Immature natural killer cell (primary cell): Measurements from ENCODE around the gene C5orf47. TPM values are rescaled to one million over a fixed set of nuclear protein-coding genes. Genes with fewer than 3 reads are reported as not detected.

Source experiments
- DNase-seq, 3 donors: peaks; one replicate each; pipeline ENCODE4 v3.0.0; 2022; ENCODE audit warnings: mixed read lengths in 1 of 3
- H3K27ac Mint-ChIP-seq, 6 donors: one replicate each; pipeline ENCODE4 v1.8.0; 2020; ENCODE audit warnings: mixed read lengths in 6 of 6, mild to moderate bottlenecking in 5 of 6, inconsistent platforms in 4 of 6, moderate library complexity in 3 of 6
- H3K27me3 Mint-ChIP-seq, 3 donors: one replicate each; pipeline ENCODE4 v1.8.0; 2020 to 2021; ENCODE audit warnings: low read depth in 3 of 3, mild to moderate bottlenecking in 3 of 3, mixed read lengths in 3 of 3, moderate library complexity in 3 of 3, inconsistent platforms in 1 of 3
- H3K36me3 Mint-ChIP-seq, 3 donors: one replicate each; pipeline ENCODE4 v1.8.0; 2020; ENCODE audit warnings: mixed read lengths in 3 of 3, inconsistent platforms in 2 of 3, mild to moderate bottlenecking in 2 of 3
- H3K4me1 Mint-ChIP-seq, 2 donors: one replicate each; pipeline ENCODE4 v1.8.0; 2020; ENCODE audit warnings: inconsistent platforms in 2 of 2, mild to moderate bottlenecking in 2 of 2, mixed read lengths in 2 of 2, moderate library complexity in 1 of 2
- H3K4me3 Mint-ChIP-seq, 5 donors: one replicate each; pipeline ENCODE4 v1.8.0; 2020; ENCODE audit warnings: mild to moderate bottlenecking in 5 of 5, mixed read lengths in 5 of 5, inconsistent platforms in 3 of 5, moderate library complexity in 3 of 5
- H3K9me3 Mint-ChIP-seq, 6 donors: one replicate each; pipeline ENCODE4 v1.8.0; 2020; ENCODE audit warnings: mild to moderate bottlenecking in 6 of 6, mixed read lengths in 6 of 6, inconsistent platforms in 4 of 6, moderate library complexity in 3 of 6
- polyA plus RNA-seq, 3 donors: library from polyadenylated mRNA; unstranded; fragments of 300-500 nt; fragmentation: Illumina TruSeq; gene quantifications; one replicate each; pipeline ENCODE4 v1.2.3, GENCODE V29; 2021

Gene C5orf47
- polyA plus RNA-seq, 3 donors from 2014 or later: not detected

- no peak for DNase-seq
- no peaks in the 10 kb centered on the region for H3K4me1 Mint-ChIP-seq
- peaks cover 0 to 3% (median under 1%) of the 10 kb centered on the region in 6 donors for H3K9me3 Mint-ChIP-seq
- H3K36me3 Mint-ChIP-seq: no peaks in the 10 kb centered on the region
- no peak overlapping the region for H3K4me3 Mint-ChIP-seq
- peaks cover 0 to 9% (median 2%) of the 10 kb centered on the region in 3 donors for H3K27me3 Mint-ChIP-seq
- H3K27ac Mint-ChIP-seq: no peak overlapping the region
These were observed 33.6 kb downstream of the C5orf47 start for GRCh38 chr5:174022384-174023095.

GRCh38 chr5:174030286-174030685, 41.3 kb downstream of the C5orf47 start:
- Mint-ChIP-seq H3K4me3 (no peak overlapping the region), H3K4me1 (no peaks in the 10 kb centered on the region), H3K9me3 (peaks cover 6 to 19% (median 8%) of the 10 kb centered on the region in 6 donors), H3K27me3 (peaks cover 0 to 3% (median 2%) of the 10 kb centered on the region in 3 donors), H3K36me3 (no peaks in the 10 kb centered on the region), H3K27ac (no peak overlapping the region)
- DNase-seq: no peak

- Mint-ChIP-seq H3K27me3 (peaks cover 3 to 21% (median 10%) of the 10 kb centered on the region in 3 donors), H3K27ac (no peak overlapping the region), H3K9me3 (no peaks in the 10 kb centered on the region), H3K4me3 (no peak overlapping the region), H3K4me1 (no peaks in the 10 kb centered on the region), H3K36me3 (no peaks in the 10 kb centered on the region)
- DNase-seq: no peak
These were observed 55.7 kb downstream of the C5orf47 start for GRCh38 chr5:174044466-174045254.

- no peak for DNase-seq
- no peak within 1 kb of the TSS for H3K27ac Mint-ChIP-seq
- H3K4me1 Mint-ChIP-seq: no peaks in the 10 kb centered on the region
- H3K4me3 Mint-ChIP-seq: no peak within 1 kb of the TSS
- peaks cover 3 to 19% (median 8%) of the 10 kb centered on the region in 3 donors for H3K27me3 Mint-ChIP-seq
- no peaks in the 10 kb centered on the region for H3K36me3 Mint-ChIP-seq
- no peaks in the 10 kb centered on the region for H3K9me3 Mint-ChIP-seq
These were observed 56.6 kb downstream of the C5orf47 start, which contains the start of gene NSG2 for GRCh38 chr5:174045470-174046025. NSG2 (plus strand) TSS chr5:174045706; CDS start chr5:174046756, 1,050 bp downstream.

- H3K36me3 Mint-ChIP-seq: no peaks in the 10 kb centered on the region
- no peak overlapping the region for H3K4me3 Mint-ChIP-seq
- no peaks in the 10 kb centered on the region for H3K9me3 Mint-ChIP-seq
- no peaks in the 10 kb centered on the region for H3K4me1 Mint-ChIP-seq
- H3K27ac Mint-ChIP-seq: no peak overlapping the region
- H3K27me3 Mint-ChIP-seq: peaks cover 6 to 18% (median 8%) of the 10 kb centered on the region in 3 donors
- DNase-seq: no peak
These were observed 57.6 kb downstream of the C5orf47 start for GRCh38 chr5:174046558-174046957.

GRCh38 chr5:174047472-174048099, 58.6 kb downstream of the C5orf47 start:
- DNase-seq: no peak
- Mint-ChIP-seq H3K36me3 (no peaks in the 10 kb centered on the region), H3K27ac (no peak overlapping the region), H3K4me1 (no peaks in the 10 kb centered on the region), H3K27me3 (peaks cover 7 to 15% (median 8%) of the 10 kb centered on the region in 3 donors), H3K9me3 (no peaks in the 10 kb centered on the region), H3K4me3 (no peak overlapping the region)

- Mint-ChIP-seq H3K27me3 (peaks cover 2 to 11% (median 3%) of the 10 kb centered on the region in 3 donors), H3K4me3 (no peak overlapping the region), H3K27ac (no peak overlapping the region), H3K4me1 (no peaks in the 10 kb centered on the region), H3K36me3 (no peaks in the 10 kb centered on the region), H3K9me3 (no peaks in the 10 kb centered on the region)
- DNase-seq: no peak
These were observed 63.7 kb downstream of the C5orf47 start for GRCh38 chr5:174052636-174053035.

GRCh38 chr5:174053905-174054304, 64.9 kb downstream of the C5orf47 start:
- DNase-seq: no peak
- Mint-ChIP-seq H3K4me3 (no peak overlapping the region), H3K27ac (no peak overlapping the region), H3K27me3 (peaks cover 2 to 11% (median 3%) of the 10 kb centered on the region in 3 donors), H3K36me3 (no peaks in the 10 kb centered on the region), H3K4me1 (no peaks in the 10 kb centered on the region), H3K9me3 (no peaks in the 10 kb centered on the region)

Other genes starting within 250 kb of the C5orf47 start
- 1 to 10 TPM in 2 of 3 donors, under 1 TPM in 1; 0.51 to 5.9 (median 3.0) TPM for gene CPEB4, start 100.8 kb upstream of the C5orf47 start, polyA plus RNA-seq
- not detected for gene NSG2, start 56.5 kb downstream of the C5orf47 start, polyA plus RNA-seq